ENCODE measurements around the gene TUBA8. TPM values are rescaled to one million over a fixed set of nuclear protein-coding genes. Genes with fewer than 3 reads are reported as not detected.

The TUBA8 gene
- total RNA-seq, 1 experiment from 2014 or later: 1.3 TPM

DNA sequence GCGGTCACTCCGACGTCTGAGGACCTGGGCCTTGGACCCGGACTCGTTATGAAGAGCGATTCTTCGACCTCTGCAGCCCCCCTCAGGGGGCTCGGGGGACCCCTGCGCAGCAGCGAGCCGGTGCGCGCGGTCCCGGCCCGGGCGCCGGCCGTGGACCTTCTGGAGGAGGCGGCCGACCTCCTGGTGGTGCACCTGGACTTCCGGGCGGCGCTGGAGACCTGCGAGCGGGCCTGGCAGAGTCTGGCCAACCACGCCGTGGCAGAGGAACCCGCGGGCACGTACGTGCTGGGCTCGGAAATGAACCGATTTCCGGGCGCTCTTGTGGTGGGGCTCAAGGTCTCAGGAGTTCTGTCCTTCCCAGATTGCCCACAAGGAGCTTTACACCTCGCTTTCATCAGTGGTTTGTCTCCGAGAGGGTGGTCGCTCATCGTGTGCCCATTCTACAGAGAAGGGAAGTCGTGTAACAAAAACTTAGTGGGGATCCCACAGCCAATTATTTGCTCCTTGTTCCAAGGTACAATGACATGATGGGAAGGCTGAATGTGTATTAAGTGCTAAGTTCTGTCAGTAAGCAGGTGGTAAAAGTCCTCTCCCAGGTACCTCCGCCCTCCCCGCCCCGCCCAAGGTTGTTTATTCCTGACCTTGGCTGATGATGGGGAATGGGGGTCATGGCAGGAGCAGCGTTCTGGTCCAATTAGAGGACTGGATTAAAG, 32.1 kb upstream of the TUBA8 start:
- Histone ChIP-seq H3K4me3 (ENCODE audit: low read depth in 2 of 2, low read length in 2 of 2) (peak overlapping the region; percentile 92 to 95), H3K4me1 (ENCODE audit: control insufficient read depth, insufficient read depth, low read length) (peaks cover 7% of the 10 kb centered on the region), H3K9me3 (ENCODE audit: control insufficient read depth, insufficient read depth, low read depth, low read length) (no peaks in the 10 kb centered on the region), H3K27ac (ENCODE audit: low read length) (peak overlapping the region; percentile 84), H3K27me3 (ENCODE audit: control insufficient read depth, insufficient read depth, low read length) (no peaks in the 10 kb centered on the region), H3K36me3 (ENCODE audit: control insufficient read depth, insufficient read depth, low read length) (peaks cover 10% of the 10 kb centered on the region)
- in situ Hi-C loops (cut with HindIII; ENCODE audit: low pct_unique_long_range_greater_than_20kb, low sequenced_read_pairs) (no loop called here), intact Hi-C loops (cut with micrococcal nuclease; ENCODE audit: unreplicated experiment) (no loop called here)
- POLR2A ChIA-PET: no interaction called here
- ATAC-seq (peak; percentile 64), DNase-seq (ENCODE audit: low read depth, low spot score) (no peak)
- TF ChIP-seq SIN3A (IDR thresholded peaks at IDR 0.05; ENCODE audit: borderline replicate concordance, insufficient read depth, low read depth, low read length) (no peak), POLR2AphosphoS5 (IDR thresholded peaks at IDR 0.05; ENCODE audit: low read depth, low read length) (no peak)
- TF ChIP-seq, protein P1, sequence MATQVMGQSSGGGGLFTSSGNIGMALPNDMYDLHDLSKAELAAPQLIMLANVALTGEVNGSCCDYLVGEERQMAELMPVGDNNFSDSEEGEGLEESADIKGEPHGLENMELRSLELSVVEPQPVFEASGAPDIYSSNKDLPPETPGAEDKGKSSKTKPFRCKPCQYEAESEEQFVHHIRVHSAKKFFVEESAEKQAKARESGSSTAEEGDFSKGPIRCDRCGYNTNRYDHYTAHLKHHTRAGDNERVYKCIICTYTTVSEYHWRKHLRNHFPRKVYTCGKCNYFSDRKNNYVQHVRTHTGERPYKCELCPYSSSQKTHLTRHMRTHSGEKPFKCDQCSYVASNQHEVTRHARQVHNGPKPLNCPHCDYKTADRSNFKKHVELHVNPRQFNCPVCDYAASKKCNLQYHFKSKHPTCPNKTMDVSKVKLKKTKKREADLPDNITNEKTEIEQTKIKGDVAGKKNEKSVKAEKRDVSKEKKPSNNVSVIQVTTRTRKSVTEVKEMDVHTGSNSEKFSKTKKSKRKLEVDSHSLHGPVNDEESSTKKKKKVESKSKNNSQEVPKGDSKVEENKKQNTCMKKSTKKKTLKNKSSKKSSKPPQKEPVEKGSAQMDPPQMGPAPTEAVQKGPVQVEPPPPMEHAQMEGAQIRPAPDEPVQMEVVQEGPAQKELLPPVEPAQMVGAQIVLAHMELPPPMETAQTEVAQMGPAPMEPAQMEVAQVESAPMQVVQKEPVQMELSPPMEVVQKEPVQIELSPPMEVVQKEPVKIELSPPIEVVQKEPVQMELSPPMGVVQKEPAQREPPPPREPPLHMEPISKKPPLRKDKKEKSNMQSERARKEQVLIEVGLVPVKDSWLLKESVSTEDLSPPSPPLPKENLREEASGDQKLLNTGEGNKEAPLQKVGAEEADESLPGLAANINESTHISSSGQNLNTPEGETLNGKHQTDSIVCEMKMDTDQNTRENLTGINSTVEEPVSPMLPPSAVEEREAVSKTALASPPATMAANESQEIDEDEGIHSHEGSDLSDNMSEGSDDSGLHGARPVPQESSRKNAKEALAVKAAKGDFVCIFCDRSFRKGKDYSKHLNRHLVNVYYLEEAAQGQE (IDR thresholded peaks at IDR 0.05; ENCODE audit: insufficient read depth in 1 of 2, low read depth in 2 of 2, low read length in 1 of 2): no peak
- TF ChIP-seq, protein P2, sequence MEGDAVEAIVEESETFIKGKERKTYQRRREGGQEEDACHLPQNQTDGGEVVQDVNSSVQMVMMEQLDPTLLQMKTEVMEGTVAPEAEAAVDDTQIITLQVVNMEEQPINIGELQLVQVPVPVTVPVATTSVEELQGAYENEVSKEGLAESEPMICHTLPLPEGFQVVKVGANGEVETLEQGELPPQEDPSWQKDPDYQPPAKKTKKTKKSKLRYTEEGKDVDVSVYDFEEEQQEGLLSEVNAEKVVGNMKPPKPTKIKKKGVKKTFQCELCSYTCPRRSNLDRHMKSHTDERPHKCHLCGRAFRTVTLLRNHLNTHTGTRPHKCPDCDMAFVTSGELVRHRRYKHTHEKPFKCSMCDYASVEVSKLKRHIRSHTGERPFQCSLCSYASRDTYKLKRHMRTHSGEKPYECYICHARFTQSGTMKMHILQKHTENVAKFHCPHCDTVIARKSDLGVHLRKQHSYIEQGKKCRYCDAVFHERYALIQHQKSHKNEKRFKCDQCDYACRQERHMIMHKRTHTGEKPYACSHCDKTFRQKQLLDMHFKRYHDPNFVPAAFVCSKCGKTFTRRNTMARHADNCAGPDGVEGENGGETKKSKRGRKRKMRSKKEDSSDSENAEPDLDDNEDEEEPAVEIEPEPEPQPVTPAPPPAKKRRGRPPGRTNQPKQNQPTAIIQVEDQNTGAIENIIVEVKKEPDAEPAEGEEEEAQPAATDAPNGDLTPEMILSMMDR (IDR thresholded peaks at IDR 0.05): no peak
- CTCF ChIA-PET: no interaction called here
- BruUV-seq (replicated peaks): TSS peak; percentile 57

DNA sequence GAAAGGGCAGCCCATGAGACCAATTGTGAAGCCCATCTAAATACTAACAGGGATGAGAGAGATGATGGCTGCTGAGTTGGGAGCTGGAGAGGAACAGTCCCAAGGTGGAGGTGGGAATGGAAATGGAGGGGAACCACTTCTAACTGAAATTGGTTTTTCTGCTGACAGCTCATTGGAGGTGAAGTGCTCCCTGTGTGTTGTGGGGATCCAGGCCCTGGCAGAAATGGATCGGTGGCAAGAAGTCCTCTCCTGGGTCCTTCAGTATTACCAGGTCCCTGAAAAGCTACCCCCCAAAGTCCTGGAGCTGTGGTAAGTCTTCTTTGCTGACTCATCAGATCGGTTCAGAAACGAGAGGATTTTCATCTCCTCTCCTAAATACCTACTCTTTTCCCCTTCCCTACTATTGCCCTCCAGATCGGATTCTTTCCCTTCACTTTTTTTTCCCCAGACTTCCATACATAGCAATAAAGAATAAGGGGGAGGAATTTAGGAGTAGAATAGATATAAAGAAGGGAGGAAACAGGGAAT, 30.8 kb upstream of the TUBA8 start:
- ChIA-PET POLR2A (interaction anchor here (0.5 kb wide), 1 partner anchor 9 kb away, joined by 3 read pairs; no protein-coding TSS in a partner anchor), CTCF (no interaction called here)
- intact Hi-C loops (cut with micrococcal nuclease; ENCODE audit: unreplicated experiment) (no loop called here), in situ Hi-C loops (cut with HindIII; ENCODE audit: low pct_unique_long_range_greater_than_20kb, low sequenced_read_pairs) (no loop called here)
- no peaks in the 10 kb centered on the region for H3K9me3 ChIP-seq (ENCODE audit: control insufficient read depth, insufficient read depth, low read depth, low read length)
- no peak for TF ChIP-seq TCF7L2 (IDR thresholded peaks at IDR 0.05; ENCODE audit: low read depth, low read length)
- TF ChIP-seq, protein P2 (IDR thresholded peaks at IDR 0.05): no peak
- TF ChIP-seq POLR2AphosphoS5 (IDR thresholded peaks at IDR 0.05; ENCODE audit: low read depth, low read length): no peak
- TF ChIP-seq SIN3A (IDR thresholded peaks at IDR 0.05; ENCODE audit: borderline replicate concordance, insufficient read depth, low read depth, low read length): no peak
- TF ChIP-seq, protein P1 (IDR thresholded peaks at IDR 0.05; ENCODE audit: insufficient read depth in 1 of 2, low read depth in 2 of 2, low read length in 1 of 2): no peak
- H3K27me3 ChIP-seq (ENCODE audit: control insufficient read depth, insufficient read depth, low read length): no peaks in the 10 kb centered on the region
- peak overlapping the region in 1 of 2 experiments; percentile 92; a peak in 1 of 4 replicates for H3K4me3 ChIP-seq (ENCODE audit: low read depth in 2 of 2, low read length in 2 of 2)
- H3K27ac ChIP-seq (ENCODE audit: low read length): no peak overlapping the region
- ATAC-seq (no peak), DNase-seq (ENCODE audit: low read depth, low spot score) (no peak)
- peaks cover 10% of the 10 kb centered on the region for H3K36me3 ChIP-seq (ENCODE audit: control insufficient read depth, insufficient read depth, low read length)
- no TSS peak for BruUV-seq (replicated peaks)
- peaks cover 7% of the 10 kb centered on the region for H3K4me1 ChIP-seq (ENCODE audit: control insufficient read depth, insufficient read depth, low read length)
